Lower leg skin (tissue), 3 donors: ENCODE measurements around the gene TLNRD1.
A peak's percentile ranks its signal among the peaks of the same experiment; 100 is the strongest.

Experiments used
- CTCF ChIP-seq, 3 donors: fragments of 450-650 bp; IDR thresholded peaks; one replicate each; pipeline ENCODE4 v1.5.1; 2016; ENCODE audit warnings: antibody characterized with exemption in 3 of 3, mild to moderate bottlenecking in 3 of 3, moderate library complexity in 2 of 3
- POLR2A ChIP-seq, 2 donors: fragments of 450-650 bp; IDR thresholded peaks; one replicate each; pipeline ENCODE4 v1.6.1; 2016 to 2017; ENCODE audit warnings: antibody characterized with exemption in 2 of 2, mild to moderate bottlenecking in 1 of 2, moderate library complexity in 1 of 2

- TF ChIP-seq CTCF (IDR thresholded peaks at IDR 0.05), result no peak
- peak in 1 of 2 donors; percentile 43 for TF ChIP-seq POLR2A (IDR thresholded peaks at IDR 0.05)
Observed at GRCh38 chr15:80989518-80990478, 10.9 kb upstream of the TLNRD1 start, which contains the start of gene MESD.
